ENCODE data around the gene MTHFD1. TPM values are rescaled to one million over a fixed set of nuclear protein-coding genes. Genes with fewer than 3 reads are reported as not detected.
A peak's percentile ranks its signal among the peaks of the same experiment; 100 is the strongest.

MTHFD1 gene
- total RNA-seq, 4 donors from 2014 or later: 36.2 to 68.7 (median 42.0) TPM

DNA sequence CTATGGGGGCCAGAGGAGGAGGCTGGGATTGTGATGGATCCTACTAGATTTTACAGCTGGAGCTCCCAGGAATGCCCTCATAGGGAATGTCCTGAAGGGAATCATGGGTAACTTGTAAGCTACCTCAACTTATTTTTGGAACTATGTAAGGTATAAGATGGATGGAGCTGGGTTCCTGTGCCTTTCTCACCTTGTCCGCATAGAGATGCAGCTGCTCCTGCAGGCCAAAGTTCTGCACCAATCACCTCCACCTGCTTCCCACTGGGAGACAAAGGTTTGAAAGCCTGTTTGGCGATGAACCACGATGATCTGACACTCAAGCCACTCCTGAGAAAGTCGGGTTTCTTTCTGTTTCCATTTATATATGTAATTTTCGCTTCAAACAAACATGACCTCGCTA lies 76.5 kb downstream of the MTHFD1 start:
- TF ChIP-seq POLR2A (IDR thresholded peaks at IDR 0.05) (no peak), CTCF (IDR thresholded peaks at IDR 0.05 in 4 of 5, conservative IDR thresholded peaks at IDR 0.05 in 1 of 5) (no peak)
- no peaks in the 10 kb centered on the region for H3K27me3 ChIP-seq
- H3K36me3 ChIP-seq: no peaks in the 10 kb centered on the region
- intact Hi-C loops (cut with DNase I; ENCODE audit: low total_unique reads): loop anchor here (2.0 kb wide), 1 partner anchor 46 kb away; no protein-coding TSS in a partner anchor
- ATAC-seq (no peak), DNase-seq (no peak)
- H3K4me3 ChIP-seq: peak overlapping the region; percentile 56 to 84 (median 76)
- H3K9me3 ChIP-seq: no peaks in the 10 kb centered on the region
- no peak overlapping the region for H3K27ac ChIP-seq
- peaks cover 6 to 13% of the 10 kb centered on the region in 2 donors for H3K4me1 ChIP-seq
- in situ Hi-C loops (cut with MboI; ENCODE audit: low sequenced_read_pairs in 4 of 4): no loop called here

DNA sequence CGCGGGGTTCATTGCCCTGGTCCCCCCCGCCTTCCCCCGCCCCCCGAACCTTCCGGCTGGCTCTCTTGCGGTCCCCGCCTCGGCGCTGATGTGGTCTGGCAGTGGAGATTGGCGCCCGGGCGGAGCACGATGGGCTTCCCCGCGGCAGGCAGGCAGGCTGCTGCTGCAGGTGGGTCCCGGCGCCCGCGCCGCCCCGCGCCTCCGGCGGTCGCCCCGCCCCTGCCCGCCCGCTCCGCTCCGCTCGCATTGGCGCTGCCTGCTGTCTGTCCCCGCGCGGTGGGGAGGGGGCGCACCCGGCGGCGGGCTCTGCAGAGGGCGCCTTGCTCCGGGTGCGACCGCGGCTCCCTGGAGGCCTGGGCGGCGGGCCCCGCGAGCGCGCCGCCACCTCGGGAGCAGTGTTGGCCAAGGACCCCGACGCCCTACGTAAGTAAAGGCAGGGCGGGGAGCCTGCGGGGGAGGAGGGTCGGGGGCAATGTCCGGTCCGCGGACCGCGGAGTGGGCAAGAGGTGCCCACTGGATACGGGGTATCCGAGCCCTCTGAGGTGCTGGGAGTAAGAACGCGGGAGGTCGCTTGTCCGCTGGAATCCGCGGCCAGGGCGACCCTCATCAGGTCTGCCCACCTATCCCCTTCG lies 77.2 kb downstream of the MTHFD1 start, which contains the start of gene AKAP5:
TSS of gene AKAP5 (plus strand) at position 309 of the 632 bp plus-strand sequence. CDS start 2,896 bp downstream, outside the sequence.
- Histone ChIP-seq H3K27me3 (no peaks in the 10 kb centered on the region), H3K36me3 (no peaks in the 10 kb centered on the region), H3K27ac (peak within 1 kb of the TSS in 3 of 4 donors; percentile 27 to 40 (median 35)), H3K4me3 (peak within 1 kb of the TSS; percentile 56 to 84 (median 76)), H3K4me1 (peaks cover 6 to 13% of the 10 kb centered on the region in 2 donors), H3K9me3 (no peaks in the 10 kb centered on the region)
- ATAC-seq: peak; percentile 52 to 65
- in situ Hi-C loops (cut with MboI; ENCODE audit: low sequenced_read_pairs in 4 of 4) (no loop called here), intact Hi-C loops (cut with DNase I; ENCODE audit: low total_unique reads) (loop anchor here (2.0 kb wide), 1 partner anchor 45 kb away; no protein-coding TSS in a partner anchor)
- TF ChIP-seq CTCF (IDR thresholded peaks at IDR 0.05 in 4 of 5, conservative IDR thresholded peaks at IDR 0.05 in 1 of 5): no peak
- TF ChIP-seq POLR2A (IDR thresholded peaks at IDR 0.05): no peak
- peak in 1 of 2 donors; percentile 3 for DNase-seq

- intact Hi-C loops (cut with DNase I; ENCODE audit: low total_unique reads) (loop anchor here (2.0 kb wide), 1 partner anchor 45 kb away; no protein-coding TSS in a partner anchor), in situ Hi-C loops (cut with MboI; ENCODE audit: low sequenced_read_pairs in 4 of 4) (no loop called here)
- peak overlapping the region in 2 of 4 donors; percentile 35 to 40 for H3K27ac ChIP-seq
Observed at GRCh38 chr14:64465831-64466554, 77.8 kb downstream of the MTHFD1 start.

DNA sequence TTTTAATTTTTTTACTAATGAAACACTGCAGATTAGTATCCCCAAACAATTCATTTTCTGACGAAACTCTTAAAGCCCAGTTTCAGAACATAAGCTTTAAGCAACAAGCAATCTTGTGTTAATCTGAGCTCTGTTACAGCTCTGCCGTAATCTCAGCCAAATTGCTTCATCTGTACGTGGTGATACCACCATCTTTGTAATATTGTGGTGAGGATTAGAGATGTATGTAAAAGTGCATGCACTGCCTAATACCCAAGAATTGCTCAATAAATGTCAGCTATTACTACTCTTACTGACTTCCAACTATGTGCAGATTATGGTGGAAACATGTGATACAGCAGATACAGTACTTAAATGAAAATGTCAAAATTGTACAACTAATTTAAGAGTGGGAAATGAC lies 78.9 kb downstream of the MTHFD1 start:
- intact Hi-C loops (cut with DNase I; ENCODE audit: low total_unique reads): no loop called here
- in situ Hi-C loops (cut with MboI; ENCODE audit: low sequenced_read_pairs in 4 of 4): no loop called here
- H3K4me1 ChIP-seq: peaks cover 6 to 13% of the 10 kb centered on the region in 2 donors
- H3K4me3 ChIP-seq: no peak overlapping the region
- no peaks in the 10 kb centered on the region for H3K9me3 ChIP-seq
- TF ChIP-seq POLR2A (IDR thresholded peaks at IDR 0.05) (no peak), CTCF (IDR thresholded peaks at IDR 0.05 in 4 of 5, conservative IDR thresholded peaks at IDR 0.05 in 1 of 5) (no peak)
- no peak for DNase-seq
- no peaks in the 10 kb centered on the region for H3K36me3 ChIP-seq
- H3K27ac ChIP-seq: no peak overlapping the region
- H3K27me3 ChIP-seq: no peaks in the 10 kb centered on the region
- no peak for ATAC-seq

More at GRCh38 chr14:64465831-64466554, 77.8 kb downstream of the MTHFD1 start:
- Histone ChIP-seq H3K4me1 (peaks cover 6 to 13% of the 10 kb centered on the region in 2 donors), H3K36me3 (no peaks in the 10 kb centered on the region), H3K27me3 (no peaks in the 10 kb centered on the region), H3K9me3 (no peaks in the 10 kb centered on the region), H3K4me3 (peak overlapping the region; percentile 56 to 84 (median 76))
- peak; percentile 43 to 60 for ATAC-seq
- no peak for DNase-seq
- TF ChIP-seq CTCF (IDR thresholded peaks at IDR 0.05 in 4 of 5, conservative IDR thresholded peaks at IDR 0.05 in 1 of 5) (peak in 1 of 5 experiments; percentile 21), POLR2A (IDR thresholded peaks at IDR 0.05) (no peak)

Data from gastrocnemius medialis (tissue), 4 donors.